HG03039 (cell line): ENCODE data around the gene PNPLA7.
"Not testable (repeated sequence)": the region's sequence is repeated elsewhere in the genome, so short reads cannot be mapped to it uniquely, and the experiment has no call there.

ENCODE experiments used
- ATAC-seq: cut with Tn5 transposase; IDR thresholded peaks from one replicate; pipeline ENCODE4 v1.9.1; 2021; ENCODE audit warnings: mild to moderate bottlenecking, moderate library complexity; ENCODE audit not compliant: unreplicated experiment

Gene PNPLA7

DNA sequence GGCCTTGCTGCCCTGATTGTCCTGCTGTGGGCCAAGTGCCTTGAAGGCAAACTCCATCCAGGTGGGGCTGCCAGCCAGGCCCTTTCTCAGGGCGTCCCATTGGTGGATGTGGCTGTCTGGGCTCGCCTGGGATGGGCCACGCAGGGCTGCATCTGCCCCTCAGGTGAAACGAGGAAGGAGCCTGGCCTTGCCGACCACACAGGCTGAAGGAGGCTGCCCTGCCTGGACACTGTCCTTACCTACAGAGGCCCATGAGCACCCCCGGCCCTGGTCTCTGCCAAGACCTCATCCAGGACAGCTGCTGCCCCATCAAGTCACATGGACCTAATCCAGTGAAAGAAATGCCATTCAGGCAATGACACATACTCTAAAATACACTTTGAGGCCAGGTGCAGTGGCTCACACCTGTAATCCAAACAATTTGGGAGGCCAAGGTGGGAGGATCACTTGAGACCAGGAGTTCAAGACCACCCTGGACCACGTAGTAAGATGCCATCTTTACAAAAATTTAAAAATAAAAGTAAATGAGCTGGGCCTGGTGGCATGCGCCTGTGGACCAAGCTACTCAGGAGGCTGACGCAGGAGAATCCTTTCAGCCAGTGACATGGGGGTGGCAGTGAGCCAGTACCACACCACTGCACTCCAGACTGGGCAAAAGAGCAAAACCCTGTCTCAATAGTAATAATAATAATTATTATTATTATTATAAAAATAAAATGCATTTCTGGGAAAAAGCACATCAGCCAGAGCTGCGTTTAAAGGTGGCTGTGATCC is 33.9 kb downstream of the PNPLA7 start:
- ATAC-seq = no peak

DNA sequence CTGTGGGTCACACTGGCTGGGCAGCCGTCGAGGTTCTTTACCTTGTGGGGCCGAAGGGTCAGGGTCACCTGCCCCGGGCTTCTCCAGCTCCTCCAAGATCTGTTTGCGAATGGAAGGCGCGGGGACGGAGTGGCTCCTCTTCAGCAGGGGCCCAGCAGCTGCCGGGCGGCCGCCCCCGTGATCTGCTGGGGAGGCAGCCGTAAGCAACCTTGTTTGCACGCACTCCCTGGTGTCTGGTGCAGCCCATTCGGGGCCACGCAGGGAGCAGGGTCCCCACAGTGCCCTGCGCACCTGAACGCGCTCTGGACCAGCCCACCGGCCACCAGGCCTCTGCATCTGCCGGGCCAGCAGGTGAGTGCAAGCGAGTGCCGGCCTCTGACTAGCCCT is 34.9 kb downstream of the PNPLA7 start:
- no peak for ATAC-seq

DNA sequence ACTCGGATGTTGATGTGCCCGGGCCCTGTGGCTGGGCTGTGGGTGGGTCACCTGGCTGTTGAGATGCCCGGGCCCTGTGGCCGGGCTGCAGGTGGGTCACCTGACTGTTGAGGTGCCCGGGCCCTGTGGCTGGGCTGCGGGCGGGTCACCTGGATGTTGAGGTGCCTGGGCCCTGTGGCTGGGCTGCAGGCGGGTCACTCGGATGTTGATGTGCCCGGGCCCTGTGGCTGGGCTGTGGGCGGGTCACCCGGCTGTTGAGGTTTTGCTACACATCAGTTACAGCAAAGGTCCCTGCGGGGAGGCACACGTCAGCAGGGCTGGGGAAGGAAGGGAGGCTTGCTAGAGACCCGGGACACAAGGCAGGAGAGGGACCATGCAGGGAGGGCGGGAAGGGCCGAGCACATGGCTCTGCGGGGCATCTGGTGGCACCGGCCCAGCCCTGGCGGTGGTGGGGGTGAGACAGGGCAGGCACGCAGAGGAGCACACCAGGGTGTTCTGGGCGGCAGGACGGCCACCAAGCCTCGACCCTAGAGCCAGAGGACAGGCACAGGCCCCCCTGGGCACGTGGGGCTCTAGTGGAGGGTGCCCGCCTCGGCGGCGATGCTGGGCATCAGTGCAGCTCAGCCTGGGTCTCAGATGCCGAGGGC is 35.4 kb downstream of the PNPLA7 start:
- ATAC-seq = no peak

DNA sequence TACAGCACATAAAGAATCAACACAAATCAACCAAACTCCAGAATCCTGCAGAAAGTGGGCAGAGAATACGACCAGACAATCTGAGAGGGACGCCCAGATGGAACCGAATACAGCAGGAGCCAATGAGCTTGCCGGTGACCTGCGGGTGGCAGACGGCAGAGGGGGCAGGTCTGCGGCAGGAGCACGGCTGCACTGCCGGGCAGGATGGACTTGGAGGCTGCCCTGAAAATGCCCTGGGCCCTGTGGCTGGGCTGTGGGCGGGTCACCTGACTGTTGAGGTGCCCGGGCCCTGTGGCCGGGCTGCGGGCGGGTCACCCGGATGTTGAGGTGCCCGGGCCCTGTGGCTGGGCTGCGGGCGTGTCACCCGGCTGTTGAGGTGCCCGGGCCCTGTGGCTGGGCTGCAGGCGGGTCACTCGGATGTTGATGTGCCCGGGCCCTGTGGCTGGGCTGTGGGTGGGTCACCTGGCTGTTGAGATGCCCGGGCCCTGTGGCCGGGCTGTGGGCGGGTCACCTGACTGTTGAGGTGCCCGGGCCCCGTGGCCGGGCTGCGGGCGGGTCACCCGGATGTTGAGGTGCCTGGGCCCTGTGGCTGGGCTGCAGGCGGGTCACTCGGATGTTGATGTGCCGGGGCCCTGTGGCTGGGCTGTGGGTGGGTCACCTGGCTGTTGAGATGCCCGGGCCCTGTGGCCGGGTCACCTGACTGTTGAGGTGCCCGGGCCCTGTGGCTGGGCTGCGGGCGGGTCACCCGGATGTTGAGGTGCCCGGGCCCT is 36.2 kb downstream of the PNPLA7 start:
- ATAC-seq = not testable (repeated sequence)

DNA sequence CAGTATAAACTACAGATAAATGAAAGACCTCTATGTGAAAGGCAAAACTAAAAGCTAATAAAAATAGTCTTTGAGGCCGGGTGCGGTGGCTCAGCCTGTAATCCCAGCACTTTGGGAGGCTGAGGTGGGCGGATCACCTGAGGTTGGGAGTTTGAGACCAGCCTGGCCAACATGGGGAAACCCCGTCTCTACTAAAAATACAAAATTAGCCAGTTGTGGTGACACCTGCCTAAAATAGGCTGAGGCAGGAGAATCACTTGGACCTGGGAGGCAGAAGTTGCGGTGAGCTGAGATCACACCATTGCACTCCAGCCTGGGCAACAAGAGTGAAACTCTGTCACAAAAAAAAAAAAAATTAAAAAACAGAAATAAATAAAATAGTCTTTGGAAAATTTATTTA is 37.1 kb downstream of the PNPLA7 start:
- ATAC-seq = not testable (repeated sequence)

DNA sequence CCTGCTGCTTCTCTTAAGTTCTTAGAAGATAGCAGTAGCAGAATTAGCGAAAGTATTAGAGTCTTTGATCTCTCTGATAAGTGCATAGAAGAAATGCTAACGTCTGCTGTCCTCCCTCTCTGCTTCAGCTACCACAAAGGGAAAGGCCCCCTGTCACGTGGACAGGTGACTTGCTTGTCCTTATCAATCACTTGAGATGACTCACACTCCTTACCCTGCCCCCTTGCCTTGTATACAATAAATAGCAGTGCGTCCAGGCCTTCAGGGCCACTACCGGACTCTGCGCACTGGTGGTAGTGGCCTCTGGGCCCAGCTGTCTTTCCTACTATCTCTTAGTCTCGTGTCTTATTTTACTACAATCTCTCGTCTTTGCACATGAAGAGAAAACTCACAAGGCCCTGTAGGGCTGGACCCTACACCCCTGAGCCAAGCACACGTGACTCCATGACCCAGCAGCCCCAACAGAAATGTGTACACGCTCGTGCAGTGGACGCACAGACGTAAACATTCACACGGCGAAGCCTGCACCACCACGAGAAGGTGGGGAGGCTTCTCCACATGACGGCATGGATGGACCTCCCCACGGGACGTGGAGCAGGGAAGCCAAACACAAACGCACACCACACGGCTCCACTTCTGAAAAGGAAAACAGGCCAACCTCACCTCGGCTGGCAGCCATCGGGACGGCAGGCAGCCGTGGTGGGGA is 38.3 kb downstream of the PNPLA7 start:
- ATAC-seq = no peak

DNA sequence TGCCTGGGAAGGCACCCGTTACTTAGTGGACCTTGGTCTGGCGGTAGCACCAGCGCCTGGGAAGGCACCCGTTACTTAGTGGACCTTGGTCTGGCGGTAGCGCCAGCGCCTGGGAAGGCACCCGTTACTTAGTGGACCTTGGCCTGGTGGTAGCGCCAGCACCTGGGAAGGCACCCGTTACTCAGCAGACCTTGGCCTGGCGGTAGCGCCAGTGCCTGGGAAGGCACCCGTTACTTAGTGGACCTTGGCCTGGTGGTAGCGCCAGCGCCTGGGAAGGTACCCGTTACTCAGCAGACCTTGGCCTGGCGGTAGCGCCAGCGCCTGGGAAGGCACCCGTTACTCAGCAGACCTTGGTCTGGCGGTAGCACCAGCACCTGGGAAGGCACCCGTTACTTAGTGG is 39.1 kb downstream of the PNPLA7 start:
- not testable (repeated sequence) for ATAC-seq

DNA sequence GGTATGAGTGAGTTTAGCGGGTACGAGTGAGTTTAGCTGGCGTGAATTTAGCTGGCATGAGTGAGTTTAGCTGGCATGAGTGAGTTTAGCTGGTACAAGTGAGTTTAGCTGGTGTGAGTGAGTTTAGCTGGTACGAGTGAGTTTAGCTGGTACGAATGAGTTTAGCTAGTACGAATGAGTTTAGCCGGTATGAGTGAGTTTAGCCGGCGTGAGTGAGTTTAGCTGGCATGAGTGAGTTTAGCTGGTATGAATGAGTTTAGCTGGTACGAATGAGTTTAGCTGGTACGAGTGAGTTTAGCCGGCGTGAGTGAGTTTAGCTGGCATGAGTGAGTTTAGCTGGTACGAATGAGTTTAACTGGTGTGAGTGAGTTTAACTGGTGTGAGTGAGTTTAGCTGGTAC is 41.0 kb downstream of the PNPLA7 start:
- no peak for ATAC-seq

DNA sequence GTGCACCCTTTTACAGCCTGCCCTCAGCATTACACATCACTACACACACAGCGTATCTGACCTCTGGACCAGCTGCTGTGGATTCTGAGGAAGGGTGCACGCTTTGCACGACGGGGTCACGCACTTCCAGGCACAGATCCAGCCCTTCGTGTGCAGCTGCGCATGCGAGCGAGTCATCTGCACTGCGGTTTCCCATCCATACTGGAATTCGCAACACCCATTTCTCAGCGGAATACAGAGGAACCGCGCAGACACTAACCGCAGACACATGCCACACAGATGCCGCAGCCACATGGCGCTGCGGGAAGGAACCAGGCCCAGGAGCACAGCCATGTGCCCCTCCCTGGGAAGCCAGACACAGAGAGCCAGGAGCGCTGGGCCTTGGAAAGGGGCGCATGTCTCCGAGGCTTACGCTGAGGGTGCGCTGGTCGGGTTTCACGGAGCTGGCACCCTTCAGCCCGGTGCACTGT is 43.5 kb downstream of the PNPLA7 start:
- ATAC-seq = no peak

DNA sequence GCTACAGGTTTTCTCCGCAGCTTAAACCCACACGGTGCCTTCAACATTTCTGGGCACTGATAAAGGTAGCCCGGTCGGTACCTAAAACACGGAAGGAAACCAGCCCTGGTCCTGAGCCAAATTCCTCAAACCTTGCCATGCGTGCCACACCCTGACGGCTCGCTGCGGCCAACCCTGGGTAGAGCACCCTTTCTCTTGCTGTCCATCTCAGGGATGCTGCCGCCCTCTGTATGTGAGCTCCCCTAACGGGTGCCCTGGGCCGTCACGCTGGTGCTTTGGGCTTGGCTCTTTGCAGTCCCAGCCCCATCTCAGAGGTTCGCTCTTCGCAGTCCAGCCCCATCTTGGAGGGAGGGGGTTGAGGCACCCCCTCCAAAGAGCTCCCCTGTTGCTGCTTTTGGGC is 43.9 kb downstream of the PNPLA7 start:
- no peak for ATAC-seq

DNA sequence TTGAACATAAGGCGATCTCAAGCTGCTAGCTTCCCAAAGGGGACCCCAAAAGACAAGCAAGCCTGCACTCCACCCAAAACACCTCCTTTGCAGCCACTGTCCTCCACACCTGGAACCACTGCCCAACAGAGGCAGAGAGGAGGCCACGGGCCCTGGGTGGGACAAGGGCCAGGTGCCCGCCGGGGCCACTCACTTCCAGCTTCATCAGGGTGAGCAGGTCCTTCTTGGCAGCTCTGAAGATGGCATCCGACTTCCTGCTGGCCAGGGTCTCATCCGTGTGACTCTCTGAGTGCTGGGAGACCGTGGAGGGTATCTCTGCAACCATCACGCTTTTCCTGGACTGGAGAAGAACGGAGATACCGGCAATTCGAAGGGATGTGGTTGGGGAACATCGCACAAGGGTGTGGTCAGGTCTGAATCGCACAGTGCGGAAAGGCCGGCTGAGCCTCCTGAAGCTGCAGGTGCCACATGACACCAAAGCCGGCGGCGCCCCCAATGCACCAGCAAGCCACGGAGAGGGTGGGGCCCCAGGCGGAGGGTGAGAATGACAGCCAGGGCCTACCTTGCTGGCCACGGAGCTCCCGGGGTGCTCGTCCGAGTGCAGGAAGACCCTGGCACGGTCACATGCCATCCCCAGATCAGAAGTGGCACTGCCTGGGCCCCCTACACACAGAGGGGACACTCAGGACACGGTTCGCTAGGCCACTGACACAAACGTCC is 44.6 kb downstream of the PNPLA7 start:
- no peak for ATAC-seq

DNA sequence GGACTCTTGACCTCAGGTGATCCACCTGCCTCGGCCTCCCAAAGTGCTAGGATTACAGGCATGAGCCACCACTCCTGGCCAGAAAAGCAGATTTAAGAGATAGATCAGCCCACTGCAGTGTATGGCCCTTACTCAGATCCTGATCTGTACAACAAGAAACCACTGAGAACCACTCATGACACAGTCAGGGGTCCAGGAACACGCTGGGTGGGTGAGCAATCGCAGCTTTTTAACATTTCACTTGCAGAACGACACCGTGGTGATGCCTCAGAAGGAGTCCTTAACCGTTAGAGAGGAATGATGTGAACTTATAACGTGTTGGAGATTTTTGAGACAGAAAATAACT is 45.8 kb downstream of the PNPLA7 start:
- ATAC-seq = no peak

DNA sequence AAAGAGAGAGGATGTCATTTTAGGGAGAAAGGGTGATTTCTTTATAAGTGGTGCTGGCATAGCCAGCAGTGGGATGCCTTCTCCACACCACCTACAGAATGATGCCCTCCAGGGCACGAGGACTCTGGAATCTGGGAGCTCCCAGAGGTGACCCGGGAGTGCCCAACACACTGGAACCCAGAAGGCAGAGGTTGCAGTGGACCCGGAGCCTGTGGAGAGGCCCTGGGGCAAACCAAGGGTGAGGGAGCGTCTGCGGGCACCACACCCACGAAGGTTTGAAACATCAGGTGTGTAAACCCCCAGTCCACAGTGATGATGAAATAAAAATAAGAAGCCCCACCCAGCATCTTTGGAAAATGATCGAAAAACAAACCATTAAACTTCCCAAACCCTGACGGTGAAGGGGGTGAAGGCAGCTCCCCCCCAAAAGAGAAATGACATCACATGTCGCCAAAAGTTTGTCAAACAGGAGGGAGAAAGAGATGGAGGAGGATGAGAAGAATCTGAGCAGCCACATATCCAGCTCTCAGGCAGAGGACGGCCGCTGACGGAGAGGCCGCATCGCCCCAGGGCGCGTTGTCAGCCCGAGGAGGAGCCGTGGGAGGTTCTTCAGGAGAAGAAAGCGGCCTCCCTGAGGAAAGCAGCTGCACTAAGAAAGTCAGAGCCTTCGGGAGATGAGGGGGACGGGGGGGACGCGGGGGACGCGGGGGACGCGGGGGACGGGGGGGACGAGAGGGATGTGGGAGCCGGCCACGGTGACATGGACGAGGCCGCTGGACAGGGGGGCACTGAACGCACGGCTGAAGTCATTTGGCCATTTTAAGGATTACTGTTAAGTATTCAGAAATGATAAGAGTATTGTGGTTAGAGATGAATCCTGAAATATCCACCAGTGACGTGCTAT is 47.9 kb downstream of the PNPLA7 start:
- ATAC-seq = no peak

DNA sequence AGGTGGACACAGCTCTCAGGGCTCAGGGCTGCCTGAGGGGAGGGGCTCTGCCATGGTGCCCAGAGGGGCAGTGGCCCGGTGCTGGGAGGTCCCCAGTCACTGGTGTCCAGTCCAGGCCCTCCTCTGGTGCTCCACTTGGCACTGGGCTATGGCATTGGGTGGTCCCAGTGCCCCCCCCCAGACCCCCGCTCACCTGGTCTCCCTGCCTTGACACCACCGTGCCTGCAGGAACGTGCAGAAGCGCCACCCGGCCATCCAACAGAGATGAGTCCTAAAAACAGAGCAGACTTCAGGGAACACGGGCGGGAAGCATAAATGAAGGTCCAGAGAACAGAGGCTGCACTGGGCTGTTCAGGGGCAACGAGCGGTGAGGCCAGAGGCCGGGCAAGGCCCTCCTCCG is 48.7 kb downstream of the PNPLA7 start:
- ATAC-seq = no peak

DNA sequence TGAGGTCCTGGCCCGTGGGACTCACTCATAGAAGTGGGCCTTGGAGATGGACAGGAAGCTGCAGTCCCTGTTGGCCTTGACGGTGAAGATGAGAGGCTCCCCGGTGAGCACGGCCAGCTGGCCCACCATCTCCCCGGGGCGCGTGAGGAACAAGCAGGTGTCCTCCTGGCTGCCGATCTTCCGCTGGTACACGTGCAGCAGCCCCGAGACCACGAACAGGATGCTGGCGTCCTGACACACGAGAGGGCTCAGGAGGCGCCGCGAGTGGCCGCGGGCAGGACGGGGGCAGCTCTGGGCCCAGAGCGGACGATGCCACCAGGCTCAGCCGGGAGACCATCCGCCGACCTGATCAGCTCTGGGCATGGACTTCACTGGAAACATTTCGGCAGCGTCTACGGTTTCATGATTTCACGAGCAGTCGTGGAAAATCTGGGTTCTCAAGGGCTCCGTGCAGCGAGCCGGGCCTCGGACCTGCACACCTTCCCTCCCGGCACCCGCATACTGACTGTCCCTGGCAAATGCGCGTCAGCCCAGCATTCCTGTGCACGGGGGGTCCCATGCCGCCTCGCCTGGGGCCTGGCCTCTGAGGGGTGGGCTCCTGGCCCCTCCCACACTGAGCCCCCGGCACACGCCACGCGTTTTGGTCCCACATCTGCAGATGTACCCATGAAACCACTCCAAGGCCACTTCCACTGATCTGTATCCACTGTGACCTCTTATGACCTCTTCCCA is 49.4 kb downstream of the PNPLA7 start:
- ATAC-seq = no peak

DNA sequence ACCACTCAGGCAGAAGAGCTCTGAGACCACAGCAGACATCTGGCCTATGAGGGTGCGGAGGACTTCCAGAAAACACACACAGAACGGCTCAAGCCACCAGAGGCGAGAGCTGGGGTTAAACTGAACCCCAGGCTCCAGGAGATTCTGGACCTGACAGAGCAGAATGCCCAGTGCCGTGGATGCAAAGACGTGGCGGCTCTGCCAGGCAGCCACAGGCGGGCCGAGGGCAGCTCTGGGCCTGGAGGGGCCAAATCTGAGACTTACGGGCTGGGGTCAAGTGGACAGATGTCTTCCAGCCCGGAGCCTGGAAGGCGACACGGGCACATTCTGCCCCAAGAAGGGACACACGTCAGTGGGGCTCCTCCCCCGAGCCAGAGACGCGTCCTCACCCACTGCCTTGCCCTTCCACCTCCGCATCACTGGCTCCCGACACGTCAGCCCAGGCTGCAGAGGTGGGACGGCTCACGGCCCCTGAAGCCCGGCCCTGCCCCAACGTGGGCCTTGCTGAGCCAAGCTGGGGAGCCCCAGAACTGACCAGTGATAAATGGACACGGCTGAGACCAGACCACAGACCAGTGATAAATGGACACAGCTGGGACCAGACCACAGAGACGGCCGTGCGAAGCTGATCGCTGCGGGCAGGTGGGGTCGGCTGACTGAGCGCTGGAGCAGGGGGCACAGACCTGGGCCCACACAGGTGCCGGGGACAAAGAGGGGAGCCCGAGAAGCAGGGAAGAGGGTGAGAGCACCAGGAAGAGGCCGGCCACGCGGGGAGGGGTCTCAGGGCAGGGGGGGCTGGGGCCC is 50.1 kb downstream of the PNPLA7 start:
- no peak for ATAC-seq

DNA sequence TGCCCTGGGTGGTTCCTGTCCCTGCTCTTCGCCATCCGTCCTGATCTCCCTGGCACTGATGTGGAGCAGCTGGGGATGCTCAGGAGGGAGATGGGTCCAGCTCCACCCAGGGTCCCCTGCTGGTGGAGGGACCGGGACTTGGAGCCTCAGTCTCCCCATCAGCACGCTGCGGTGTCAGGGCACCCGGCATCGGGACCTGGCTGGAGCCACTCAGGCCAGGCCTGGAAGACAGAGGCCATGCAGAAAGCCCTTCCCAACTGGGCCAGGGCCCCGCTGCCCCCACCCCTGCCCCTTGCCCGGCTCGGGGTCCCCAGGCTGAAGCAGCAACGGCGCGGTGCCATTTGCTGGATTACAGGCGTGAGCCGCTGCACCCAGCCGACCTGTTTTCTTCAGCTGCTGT is 50.8 kb downstream of the PNPLA7 start:
- no peak for ATAC-seq

DNA sequence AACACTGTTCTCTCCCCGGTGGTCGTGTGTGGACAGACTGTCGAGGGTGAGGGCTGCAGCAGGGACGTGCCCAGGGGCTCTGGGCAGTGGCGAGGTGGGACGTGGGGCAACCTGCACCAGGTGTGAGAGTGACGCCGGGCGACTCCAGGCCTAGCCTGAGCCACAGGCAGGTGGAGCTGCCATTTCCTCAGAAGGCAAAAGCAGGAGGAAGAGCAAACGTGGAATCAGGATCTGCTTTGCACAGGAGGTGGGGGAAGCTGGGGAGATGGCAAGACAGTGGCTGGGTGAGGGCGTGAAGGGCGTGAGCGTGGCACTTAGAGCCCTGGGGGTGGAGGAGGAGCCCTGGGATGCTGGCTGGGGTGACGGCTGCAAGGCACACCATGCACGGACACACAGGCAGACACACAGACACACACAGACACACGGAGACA is 51.5 kb downstream of the PNPLA7 start:
- ATAC-seq = no peak
